GM10248 (cell line): Measurements from ENCODE around the gene GAGE12E.
"Not testable (repeated sequence)": the region's sequence is repeated elsewhere in the genome, so short reads cannot be mapped to it uniquely, and the experiment has no call there.

Experiments used
- CTCF ChIA-PET: fragments of 300-600 bp; sonication (Branson Sonifier 250); formaldehyde crosslinking; extraction: SDS; loops from one replicate; lab custom pipeline; 2021; ENCODE audit warnings: antibody characterized with exemption; lab: Yijun Ruan, JAX
- POLR2A ChIA-PET: fragments of 350-650 bp; sonication (Branson Sonifier 250); formaldehyde crosslinking; extraction: SDS; loops from one replicate; lab custom pipeline; 2020; ENCODE audit warnings: antibody characterized with exemption; lab: Yijun Ruan, JAX
- DNase-seq: peaks from one replicate; pipeline ENCODE4 v3.0.0; 2012; ENCODE audit errors: extremely low spot score

GAGE12E gene

DNA sequence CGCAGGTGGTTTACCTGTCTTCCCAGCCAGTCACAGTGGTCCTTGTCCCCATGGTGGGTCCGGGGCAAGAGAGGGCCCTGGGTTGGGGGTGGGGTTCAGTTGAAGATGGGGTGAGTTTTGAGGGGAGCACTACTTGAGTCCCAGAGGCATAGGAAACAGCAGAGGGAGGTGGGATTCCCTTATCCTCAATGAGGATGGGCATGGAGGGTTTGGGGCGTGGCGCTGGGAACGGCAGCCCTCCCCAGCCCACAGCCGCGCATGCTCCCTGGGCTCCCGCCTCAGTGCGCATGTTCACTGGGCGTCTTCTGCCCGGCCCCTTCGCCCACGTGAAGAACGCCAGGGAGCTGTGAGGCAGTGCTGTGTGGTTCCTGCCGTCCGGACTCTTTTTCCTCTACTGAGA lies at the start of gene GAGE12E:
Gene GAGE12E (plus strand): TSS at position 301 of the 400 bp plus-strand sequence. CDS start 1,155 bp downstream, outside the sequence.
- POLR2A ChIA-PET, CTCF ChIA-PET, DNase-seq: not testable (repeated sequence)

- CTCF ChIA-PET, POLR2A ChIA-PET, DNase-seq: not testable (repeated sequence)
Measured at GRCh38 chrX:49531877-49532276, 19.2 kb upstream of the GAGE12E start, which contains the start of gene GAGE12C. TSS of gene GAGE12C (plus strand) at chrX:49532177. CDS start at chrX:49533332, 1,155 bp downstream.

- CTCF ChIA-PET, DNase-seq, POLR2A ChIA-PET: not testable (repeated sequence)
Measured at GRCh38 chrX:49541433-49541832, 9.7 kb upstream of the GAGE12E start, which contains the start of gene GAGE12D. TSS of gene GAGE12D (plus strand) at chrX:49541733. CDS start at chrX:49542888, 1,155 bp downstream.

- DNase-seq, POLR2A ChIA-PET, CTCF ChIA-PET: not testable (repeated sequence)
Measured at GRCh38 chrX:49560542-49560941, 9.5 kb downstream of the GAGE12E start, which contains the start of gene GAGE12F. TSS of gene GAGE12F (plus strand) at chrX:49560842. CDS start at chrX:49561997, 1,155 bp downstream.

GRCh38 chrX:49568728-49569127 lies 17.6 kb downstream of the GAGE12E start:
- CTCF ChIA-PET, POLR2A ChIA-PET, DNase-seq: not testable (repeated sequence)

DNA sequence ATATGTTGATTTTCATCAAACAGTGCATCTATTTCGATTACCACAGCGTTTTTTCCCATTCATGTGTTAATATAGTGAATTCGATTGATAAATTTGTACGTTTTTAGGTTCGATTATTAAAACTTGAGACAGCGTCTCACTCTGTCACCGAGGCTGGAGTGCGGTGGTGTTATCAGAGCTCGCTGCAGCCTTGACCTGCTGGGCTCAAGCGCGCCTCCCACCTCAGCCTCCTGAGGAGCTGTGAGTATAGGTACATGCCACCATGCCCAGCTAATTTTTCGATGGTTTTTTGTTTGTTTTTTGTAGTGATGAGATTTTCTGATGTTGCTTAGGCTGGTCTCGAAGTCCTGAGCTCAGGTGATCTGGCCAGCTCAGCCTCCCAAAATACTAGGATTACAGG lies 18.1 kb downstream of the GAGE12E start:
- DNase-seq, CTCF ChIA-PET, POLR2A ChIA-PET: not testable (repeated sequence)

DNA sequence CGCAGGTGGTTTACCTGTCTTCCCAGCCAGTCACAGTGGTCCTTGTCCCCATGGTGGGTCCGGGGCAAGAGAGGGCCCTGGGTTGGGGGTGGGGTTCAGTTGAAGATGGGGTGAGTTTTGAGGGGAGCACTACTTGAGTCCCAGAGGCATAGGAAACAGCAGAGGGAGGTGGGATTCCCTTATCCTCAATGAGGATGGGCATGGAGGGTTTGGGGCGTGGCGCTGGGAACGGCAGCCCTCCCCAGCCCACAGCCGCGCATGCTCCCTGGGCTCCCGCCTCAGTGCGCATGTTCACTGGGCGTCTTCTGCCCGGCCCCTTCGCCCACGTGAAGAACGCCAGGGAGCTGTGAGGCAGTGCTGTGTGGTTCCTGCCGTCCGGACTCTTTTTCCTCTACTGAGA lies 19.0 kb downstream of the GAGE12E start, which contains the start of gene GAGE12G:
Gene GAGE12G (plus strand): TSS at position 301 of the 400 bp plus-strand sequence. CDS start 1,155 bp downstream, outside the sequence.
- POLR2A ChIA-PET, DNase-seq, CTCF ChIA-PET: not testable (repeated sequence)

DNA sequence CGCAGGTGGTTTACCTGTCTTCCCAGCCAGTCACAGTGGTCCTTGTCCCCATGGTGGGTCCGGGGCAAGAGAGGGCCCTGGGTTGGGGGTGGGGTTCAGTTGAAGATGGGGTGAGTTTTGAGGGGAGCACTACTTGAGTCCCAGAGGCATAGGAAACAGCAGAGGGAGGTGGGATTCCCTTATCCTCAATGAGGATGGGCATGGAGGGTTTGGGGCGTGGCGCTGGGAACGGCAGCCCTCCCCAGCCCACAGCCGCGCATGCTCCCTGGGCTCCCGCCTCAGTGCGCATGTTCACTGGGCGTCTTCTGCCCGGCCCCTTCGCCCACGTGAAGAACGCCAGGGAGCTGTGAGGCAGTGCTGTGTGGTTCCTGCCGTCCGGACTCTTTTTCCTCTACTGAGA lies 28.6 kb downstream of the GAGE12E start, which contains the start of gene GAGE12H:
Gene GAGE12H (plus strand): TSS at position 301 of the 400 bp plus-strand sequence. CDS start 1,155 bp downstream, outside the sequence.
- CTCF ChIA-PET, DNase-seq, POLR2A ChIA-PET: not testable (repeated sequence)

GRCh38 chrX:49589196-49589595 lies 38.1 kb downstream of the GAGE12E start, which contains the start of gene GAGE2A:
TSS of gene GAGE2A (plus strand) at chrX:49589496. CDS start at chrX:49590651, 1,155 bp downstream.
- CTCF ChIA-PET, DNase-seq, POLR2A ChIA-PET: not testable (repeated sequence)

DNA sequence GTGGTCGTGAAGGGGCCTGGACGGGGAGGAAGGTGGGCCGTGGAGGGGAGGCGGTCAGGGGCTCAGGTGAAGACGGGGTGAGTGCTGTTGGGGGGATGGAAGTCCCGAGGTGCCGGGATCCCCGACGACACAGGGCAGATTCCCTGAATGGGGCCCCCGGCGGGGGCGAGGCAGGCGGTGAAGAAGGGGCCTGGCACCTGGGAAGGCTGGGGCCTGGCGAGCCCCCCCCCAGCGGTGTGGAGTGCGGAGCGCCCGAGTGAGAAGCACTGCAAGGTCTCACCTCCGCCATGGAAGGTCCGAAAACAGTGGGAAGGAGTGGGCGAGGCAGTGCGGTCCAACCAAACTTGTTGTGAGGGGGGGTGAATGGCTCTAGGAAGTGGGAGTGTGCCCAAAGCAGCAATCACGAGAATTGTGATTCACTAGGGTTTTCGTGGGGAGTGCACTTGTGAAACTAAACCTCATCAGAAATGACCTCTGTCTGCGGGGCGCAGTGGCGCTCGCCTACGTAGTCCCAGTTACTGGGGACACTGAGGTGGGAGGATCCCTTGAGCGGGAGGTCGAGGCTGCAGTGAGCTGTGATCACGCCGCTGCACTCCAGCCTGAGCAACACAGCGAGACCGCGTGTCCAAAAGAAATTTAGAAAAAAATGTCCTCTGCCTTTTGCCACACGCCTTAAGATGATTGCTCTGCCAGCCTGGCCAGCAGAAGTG lies 38.8 kb downstream of the GAGE12E start:
- CTCF ChIA-PET, DNase-seq, POLR2A ChIA-PET: not testable (repeated sequence)

- CTCF ChIA-PET, DNase-seq, POLR2A ChIA-PET: not testable (repeated sequence)
Measured at GRCh38 chrX:49590488-49590887, 39.4 kb downstream of the GAGE12E start.

GRCh38 chrX:49598720-49599119 lies 47.6 kb downstream of the GAGE12E start, which contains the start of gene GAGE1:
TSS of gene GAGE1 (plus strand) at chrX:49599020. CDS start at chrX:49600175, 1,155 bp downstream.
- POLR2A ChIA-PET, CTCF ChIA-PET: not testable (repeated sequence)

More at GRCh38 chrX:49598720-49599119, 47.6 kb downstream of the GAGE12E start, which contains the start of gene GAGE1:
- DNase-seq = not testable (repeated sequence)
